Lower lobe of right lung (tissue), 2 donors: Measurements from ENCODE around the gene UCHL3. TPM values are rescaled to one million over a fixed set of nuclear protein-coding genes. Genes with fewer than 3 reads are reported as not detected.
A peak's percentile ranks its signal among the peaks of the same experiment; 100 is the strongest.
"Not testable (repeated sequence)": the region's sequence is repeated elsewhere in the genome, so short reads cannot be mapped to it uniquely, and the experiment has no call there.

ENCODE experiments used
- ATAC-seq, 2 donors: fragments of 200-7000 bp; cut with Tn5 transposase; one replicate each; pipeline ENCODE4 v1.9.1; 2020 to 2022; ENCODE audit warnings: mild to moderate bottlenecking in 2 of 2, moderate library complexity in 2 of 2
- DNase-seq: peaks from one replicate; pipeline ENCODE4 v3.0.0-alpha.2; 2020
- H3K27ac ChIP-seq: fragments of 200-600 bp; one replicate; pipeline ENCODE4 v1.8.0; 2022
- H3K27me3 ChIP-seq: fragments of 200-600 bp; one replicate; pipeline ENCODE4 v1.8.0; 2022; ENCODE audit warnings: low read depth
- H3K36me3 ChIP-seq: fragments of 200-600 bp; one replicate; pipeline ENCODE4 v1.8.0; 2022; ENCODE audit warnings: mild to moderate bottlenecking
- H3K4me1 ChIP-seq: fragments of 200-600 bp; one replicate; pipeline ENCODE4 v1.8.0; 2022
- H3K4me3 ChIP-seq: fragments of 200-600 bp; one replicate; pipeline ENCODE4 v1.8.0; 2022; ENCODE audit warnings: mild to moderate bottlenecking
- H3K9me3 ChIP-seq: fragments of 200-600 bp; one replicate; pipeline ENCODE4 v1.8.0; 2022
- intact Hi-C: fragments of 100-400 bp; cut with DNase I; formaldehyde crosslinking; loops from one replicate; pipeline ENCODE4 v1.11.0; 2022
- total RNA-seq: library from RNA; stranded (reverse); fragmentation: NEBNext Ultra II Directional; extraction: Animal tissue kit (Norgen Biotek cat#: 25700); gene quantifications from one replicate; pipeline ENCODE4 v1.2.1, GENCODE V29; 2021
- TF ChIP-seq, protein P1 (sequence below): fragments of 200-600 bp; IDR thresholded peaks from one replicate; pipeline ENCODE4 v1.8.0; 2022; ENCODE audit warnings: antibody characterized with exemption, mild to moderate bottlenecking
- donor health status: DM: no; HTN: yes; CAD: no; lungs with severe emphysema.

Gene UCHL3
- total RNA-seq, 1 donor from 2014 or later, result 14.0 TPM

DNA sequence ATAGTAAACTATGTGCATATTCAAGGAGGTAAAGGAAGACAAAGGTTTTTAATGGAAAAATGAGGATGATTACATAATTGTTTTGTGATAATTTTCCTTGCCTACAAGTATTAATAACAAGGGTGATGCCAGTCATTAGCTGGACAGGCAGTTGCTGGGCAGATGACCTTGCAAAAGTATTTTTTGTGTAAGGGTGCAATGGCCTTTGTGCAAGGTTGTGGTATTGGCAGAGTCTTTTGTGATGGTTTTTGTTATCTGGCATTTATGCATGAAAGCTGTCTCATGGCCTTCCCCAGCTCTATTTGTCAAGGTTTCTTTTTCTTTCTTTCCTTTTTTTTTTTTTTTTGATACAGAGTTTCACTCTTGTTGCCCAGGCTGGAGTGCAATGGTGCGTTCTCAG lies 7.6 kb upstream of the UCHL3 start:
- Histone ChIP-seq H3K4me3 (no peak overlapping the region), H3K4me1 (peaks cover 12% of the 10 kb centered on the region), H3K27ac (no peak overlapping the region), H3K27me3 (no peaks in the 10 kb centered on the region), H3K36me3 (no peaks in the 10 kb centered on the region), H3K9me3 (no peaks in the 10 kb centered on the region)
- TF ChIP-seq, protein P1, sequence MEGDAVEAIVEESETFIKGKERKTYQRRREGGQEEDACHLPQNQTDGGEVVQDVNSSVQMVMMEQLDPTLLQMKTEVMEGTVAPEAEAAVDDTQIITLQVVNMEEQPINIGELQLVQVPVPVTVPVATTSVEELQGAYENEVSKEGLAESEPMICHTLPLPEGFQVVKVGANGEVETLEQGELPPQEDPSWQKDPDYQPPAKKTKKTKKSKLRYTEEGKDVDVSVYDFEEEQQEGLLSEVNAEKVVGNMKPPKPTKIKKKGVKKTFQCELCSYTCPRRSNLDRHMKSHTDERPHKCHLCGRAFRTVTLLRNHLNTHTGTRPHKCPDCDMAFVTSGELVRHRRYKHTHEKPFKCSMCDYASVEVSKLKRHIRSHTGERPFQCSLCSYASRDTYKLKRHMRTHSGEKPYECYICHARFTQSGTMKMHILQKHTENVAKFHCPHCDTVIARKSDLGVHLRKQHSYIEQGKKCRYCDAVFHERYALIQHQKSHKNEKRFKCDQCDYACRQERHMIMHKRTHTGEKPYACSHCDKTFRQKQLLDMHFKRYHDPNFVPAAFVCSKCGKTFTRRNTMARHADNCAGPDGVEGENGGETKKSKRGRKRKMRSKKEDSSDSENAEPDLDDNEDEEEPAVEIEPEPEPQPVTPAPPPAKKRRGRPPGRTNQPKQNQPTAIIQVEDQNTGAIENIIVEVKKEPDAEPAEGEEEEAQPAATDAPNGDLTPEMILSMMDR, result no peak
- ATAC-seq (no peak), DNase-seq (no peak)
- intact Hi-C loops, result no loop called here

DNA sequence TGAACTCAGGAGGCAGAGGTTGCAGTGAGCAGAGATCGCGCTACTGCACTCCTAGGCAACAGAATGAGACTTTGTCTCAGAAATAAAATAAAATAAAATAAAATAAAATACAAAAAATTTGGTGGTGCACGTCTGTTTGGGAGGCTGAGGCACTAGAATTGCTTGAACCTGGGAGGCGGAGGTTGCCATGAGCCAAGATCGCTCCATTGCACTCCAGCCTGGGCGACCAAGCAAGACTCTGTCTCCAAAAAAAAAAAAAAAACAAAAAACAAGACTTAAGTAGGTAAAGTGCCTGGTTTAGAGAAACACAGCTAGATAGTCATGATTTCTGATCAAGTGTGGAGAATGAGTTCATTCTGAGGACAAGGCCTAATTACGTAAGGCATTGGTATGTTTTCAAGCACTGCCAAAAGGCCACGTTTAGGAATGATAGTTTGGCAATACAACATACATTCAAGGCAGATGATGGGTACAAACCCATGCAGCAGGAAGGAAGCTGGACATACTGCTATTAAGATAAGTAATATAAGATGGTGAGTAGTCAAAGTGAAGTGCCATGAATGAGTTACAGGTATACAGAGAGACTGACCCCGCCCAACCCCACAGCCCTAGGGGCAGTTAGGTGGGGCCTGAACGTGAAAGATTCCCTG lies 4.8 kb upstream of the UCHL3 start:
- Histone ChIP-seq H3K4me3 (no peak overlapping the region), H3K27me3 (no peaks in the 10 kb centered on the region), H3K9me3 (no peaks in the 10 kb centered on the region), H3K4me1 (peaks cover 11% of the 10 kb centered on the region), H3K27ac (no peak overlapping the region), H3K36me3 (no peaks in the 10 kb centered on the region)
- TF ChIP-seq, protein P1, result no peak
- ATAC-seq (no peak), DNase-seq (no peak)
- intact Hi-C loops, result no loop called here

DNA sequence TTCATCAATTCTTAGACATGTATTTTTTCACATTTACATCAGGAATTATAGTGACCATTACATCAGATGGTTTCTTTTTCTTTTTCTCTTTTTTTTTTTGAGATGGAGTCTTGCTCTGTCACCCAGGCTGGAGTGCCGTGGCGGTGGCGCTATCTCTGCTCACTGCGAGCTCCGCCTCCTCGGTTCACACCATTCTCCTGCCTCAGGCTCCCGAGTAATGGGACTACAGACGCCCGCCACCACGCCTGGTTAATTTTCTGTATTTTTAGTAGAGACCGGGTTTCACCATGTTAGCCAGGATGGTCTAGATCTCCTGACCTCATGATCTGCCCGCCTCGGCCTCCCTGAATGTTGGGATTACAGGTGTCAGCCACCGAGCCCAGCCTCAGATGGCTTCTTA lies 4.2 kb upstream of the UCHL3 start:
- H3K36me3 ChIP-seq, H3K4me3 ChIP-seq, intact Hi-C loops, H3K27me3 ChIP-seq, H3K9me3 ChIP-seq, ATAC-seq, H3K27ac ChIP-seq, DNase-seq: not testable (repeated sequence)
- peaks cover 15% of the 10 kb centered on the region for H3K4me1 ChIP-seq

DNA sequence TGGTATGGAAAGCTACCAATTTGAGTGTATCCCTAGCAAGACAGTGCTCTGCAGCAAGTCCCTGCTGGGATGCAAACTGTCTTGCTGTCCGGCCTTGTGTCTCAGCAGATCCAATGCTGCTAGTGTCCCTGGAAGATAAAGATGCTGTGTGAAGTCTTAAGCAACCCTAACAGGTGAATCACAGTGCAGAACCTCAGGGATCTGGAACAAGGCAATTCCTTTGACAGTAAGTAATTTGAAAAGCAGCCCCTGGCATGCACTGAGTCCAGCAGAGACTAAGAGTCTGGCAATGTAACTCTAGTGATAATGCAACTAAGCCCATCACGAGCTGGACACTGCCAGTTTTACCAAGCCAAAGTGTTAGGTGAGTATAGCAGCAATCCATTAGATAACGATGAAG lies 1.7 kb upstream of the UCHL3 start:
- Histone ChIP-seq H3K36me3 (no peaks in the 10 kb centered on the region), H3K27me3 (no peaks in the 10 kb centered on the region), H3K4me1 (peaks cover 25% of the 10 kb centered on the region), H3K9me3 (no peaks in the 10 kb centered on the region), H3K27ac (no peak overlapping the region), H3K4me3 (no peak overlapping the region)
- intact Hi-C loops, result no loop called here
- DNase-seq (no peak), ATAC-seq (no peak)
- TF ChIP-seq, protein P1, result no peak

DNA sequence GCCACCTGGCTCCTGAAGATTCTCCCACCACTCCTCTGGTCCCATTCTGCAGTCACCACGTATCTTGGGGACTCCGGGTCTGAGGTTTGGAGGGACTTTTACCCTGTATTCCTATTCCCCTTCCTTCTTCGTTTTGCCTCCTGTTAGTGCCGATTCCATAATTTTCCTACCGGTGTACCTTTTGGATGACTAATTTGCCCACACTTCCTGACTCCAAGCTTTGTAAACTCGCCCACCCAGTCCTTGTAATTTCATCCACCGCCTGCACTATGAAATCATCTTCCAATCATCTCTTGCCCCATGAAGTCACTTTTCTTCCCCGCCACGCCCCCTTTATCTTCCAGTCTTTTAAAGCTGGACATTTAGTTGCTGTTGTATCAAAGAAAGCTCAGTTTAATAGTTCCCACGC lies 572 bp downstream of the UCHL3 start:
- DNase-seq (no peak), ATAC-seq (peak; percentile 1 to 44)
- peaks cover 5% of the 10 kb centered on the region for H3K36me3 ChIP-seq
- intact Hi-C loops, result no loop called here
- TF ChIP-seq, protein P1, result no peak
- peak overlapping the region; percentile 99 for H3K4me3 ChIP-seq
- H3K4me1 ChIP-seq, result peaks cover 18% of the 10 kb centered on the region
- H3K27ac ChIP-seq, result peak overlapping the region; percentile 94
- H3K9me3 ChIP-seq, result no peaks in the 10 kb centered on the region
- no peaks in the 10 kb centered on the region for H3K27me3 ChIP-seq

DNA sequence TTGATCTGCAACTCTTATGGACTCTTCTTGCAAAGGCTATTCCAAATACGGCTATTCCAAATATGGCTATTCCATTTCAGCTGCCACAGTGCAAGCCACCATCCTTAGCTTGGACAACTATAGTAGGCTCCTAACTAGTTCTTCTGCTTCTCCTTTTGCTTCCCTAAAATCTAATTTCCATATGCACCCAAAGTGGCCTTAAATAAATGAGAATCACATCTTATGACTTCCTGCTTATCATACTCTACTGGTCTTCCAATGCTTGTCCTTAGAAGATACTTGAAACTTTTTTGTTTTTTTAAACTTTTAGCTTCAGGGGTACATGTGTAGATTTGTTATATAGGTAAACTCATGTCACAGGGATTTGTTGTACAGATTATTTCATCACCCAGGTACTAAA lies 4.9 kb downstream of the UCHL3 start:
- ATAC-seq (no peak), DNase-seq (no peak)
- no peak overlapping the region for H3K4me3 ChIP-seq
- TF ChIP-seq, protein P1, result no peak
- no peaks in the 10 kb centered on the region for H3K27me3 ChIP-seq
- peaks cover 6% of the 10 kb centered on the region for H3K36me3 ChIP-seq
- H3K4me1 ChIP-seq, result peaks cover 14% of the 10 kb centered on the region
- intact Hi-C loops, result no loop called here
- H3K27ac ChIP-seq, result no peak overlapping the region
- no peaks in the 10 kb centered on the region for H3K9me3 ChIP-seq
